Endodermal cell (in vitro differentiated cells): ENCODE measurements around the gene SUMO3. TPM values are rescaled to one million over a fixed set of nuclear protein-coding genes. Genes with fewer than 3 reads are reported as not detected.
A peak's percentile ranks its signal among the peaks of the same experiment; 100 is the strongest.

Experiments used
- DNase-seq: peaks from one replicate; pipeline ENCODE4 v3.0.0-alpha.2; 2017
- H3K27ac ChIP-seq: 2 replicates; pipeline ENCODE4 v1.5.1; 2013; ENCODE audit warnings: mild to moderate bottlenecking, low read depth, low read length, moderate library complexity
- H3K27me3 ChIP-seq: 2 replicates; pipeline ENCODE4 v1.6.1; 2013; ENCODE audit warnings: mild to moderate bottlenecking, low read length, moderate library complexity; ENCODE audit not compliant: insufficient read depth, control insufficient read depth, poor library complexity, severe bottlenecking
- H3K36me3 ChIP-seq: 2 replicates; pipeline ENCODE4 v1.7.0; 2013; ENCODE audit warnings: mild to moderate bottlenecking, low read length, moderate library complexity; ENCODE audit not compliant: control insufficient read depth, insufficient read depth
- H3K4me1 ChIP-seq: one replicate; pipeline ENCODE4 v1.7.0; 2013; ENCODE audit warnings: low read length; ENCODE audit not compliant: control insufficient read depth, insufficient read depth
- H3K4me3 ChIP-seq: 2 replicates; pipeline ENCODE4 v1.5.1; 2013; ENCODE audit warnings: mild to moderate bottlenecking, low read length, moderate library complexity
- H3K9ac ChIP-seq: 2 replicates; pipeline ENCODE4 v1.6.1; 2013; ENCODE audit warnings: mild to moderate bottlenecking, low read length, moderate library complexity; ENCODE audit not compliant: poor library complexity, severe bottlenecking; ENCODE audit errors: extremely low read depth
- H3K9me3 ChIP-seq: 2 replicates; pipeline ENCODE4 v1.6.1; 2013; ENCODE audit warnings: mild to moderate bottlenecking, low read length, moderate library complexity; ENCODE audit not compliant: control insufficient read depth
- H3K27ac Mint-ChIP-seq: 2 replicates; pipeline ENCODE4 v1.8.0; 2020; ENCODE audit warnings: mixed read lengths
- H3K27me3 Mint-ChIP-seq: 2 replicates; pipeline ENCODE4 v1.8.0; 2021; ENCODE audit warnings: mild to moderate bottlenecking, mixed read lengths; ENCODE audit not compliant: insufficient read depth
- H3K36me3 Mint-ChIP-seq: 2 replicates; pipeline ENCODE4 v1.8.0; 2020; ENCODE audit warnings: low read depth, mixed read lengths
- H3K4me1 Mint-ChIP-seq: 2 replicates; pipeline ENCODE4 v1.8.0; 2020; ENCODE audit warnings: mixed read lengths
- H3K4me3 Mint-ChIP-seq: 2 replicates; pipeline ENCODE4 v1.8.0; 2020; ENCODE audit warnings: mild to moderate bottlenecking, moderate library complexity, mixed read lengths
- H3K9me3 Mint-ChIP-seq: 2 replicates; pipeline ENCODE4 v1.8.0; 2020; ENCODE audit warnings: mild to moderate bottlenecking, mixed read lengths
- WGBS, 2 experiments: methylation state at CpG; one replicate each; pipeline versions ENCODE4 v1.1.5 to v1.1.7; 2013; ENCODE audit warnings: missing lambda C conversion rate in 2 of 2, mixed read lengths in 1 of 2; ENCODE audit not compliant: insufficient coverage in 1 of 2, insufficient read length in 1 of 2; 5-methylcytosine and 5-hydroxymethylcytosine counted together
- total RNA-seq, 2 donors: library from RNA; stranded (reverse); fragmentation: NEBNext Ultra II Directional in 1 of 2; extraction: Animal tissue kit (Norgen Biotek cat#: 25700) in 1 of 2; gene quantifications; 2 replicates in 1 of 2; 3 replicates in 1 of 2; pipeline ENCODE4 v1.2.1, GENCODE V29; 2021
- TF ChIP-seq, protein P1 (sequence below): fragments of 200-600 bp; sonication (generic); conservative IDR thresholded peaks from 2 replicates; pipeline ENCODE4 v1.5.0; 2021; ENCODE audit warnings: antibody characterized with exemption, mild to moderate bottlenecking

Gene SUMO3
- total RNA-seq, 2 donors from 2014 or later = 79.5 to 96.4 TPM

DNA sequence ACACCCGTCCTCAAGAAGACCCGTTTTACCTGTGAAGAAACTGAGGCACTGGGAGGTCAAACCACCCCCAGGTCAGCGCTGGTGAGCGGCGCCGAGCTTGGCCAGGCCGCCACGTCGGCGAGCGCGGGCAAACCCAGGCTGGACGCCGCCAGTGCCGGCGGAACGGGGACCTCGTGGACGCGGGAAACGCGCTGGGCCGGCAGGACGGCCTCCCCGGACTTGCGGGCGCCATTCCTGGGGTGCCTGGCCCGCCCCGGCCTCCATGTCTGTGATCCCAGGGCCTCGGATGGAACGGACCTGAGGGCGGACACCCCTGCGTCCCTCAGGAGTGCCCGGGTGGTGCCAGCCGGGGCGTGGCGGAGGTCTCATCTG is 764 bp upstream of the SUMO3 start:
- Histone ChIP-seq H3K27ac (no peak overlapping the region), H3K27me3 (no peaks in the 10 kb centered on the region), H3K9ac (peak overlapping the region; percentile 55), H3K9me3 (peaks cover 36% of the 10 kb centered on the region), H3K4me3 (peak overlapping the region; percentile 69), H3K36me3 (no peaks in the 10 kb centered on the region), H3K4me1 (no peaks in the 10 kb centered on the region)
- 84 to 93% methylated on average over 23 to 37 of the region's 37 CpGs for WGBS, 2 experiments
- Mint-ChIP-seq H3K4me1 (peaks cover 6% of the 10 kb centered on the region), H3K9me3 (peaks cover 47% of the 10 kb centered on the region), H3K36me3 (peaks cover 7% of the 10 kb centered on the region), H3K27me3 (peaks cover 28% of the 10 kb centered on the region), H3K27ac (no peak overlapping the region), H3K4me3 (peak overlapping the region; percentile 59)
- no peak for DNase-seq
- TF ChIP-seq, protein P1, sequence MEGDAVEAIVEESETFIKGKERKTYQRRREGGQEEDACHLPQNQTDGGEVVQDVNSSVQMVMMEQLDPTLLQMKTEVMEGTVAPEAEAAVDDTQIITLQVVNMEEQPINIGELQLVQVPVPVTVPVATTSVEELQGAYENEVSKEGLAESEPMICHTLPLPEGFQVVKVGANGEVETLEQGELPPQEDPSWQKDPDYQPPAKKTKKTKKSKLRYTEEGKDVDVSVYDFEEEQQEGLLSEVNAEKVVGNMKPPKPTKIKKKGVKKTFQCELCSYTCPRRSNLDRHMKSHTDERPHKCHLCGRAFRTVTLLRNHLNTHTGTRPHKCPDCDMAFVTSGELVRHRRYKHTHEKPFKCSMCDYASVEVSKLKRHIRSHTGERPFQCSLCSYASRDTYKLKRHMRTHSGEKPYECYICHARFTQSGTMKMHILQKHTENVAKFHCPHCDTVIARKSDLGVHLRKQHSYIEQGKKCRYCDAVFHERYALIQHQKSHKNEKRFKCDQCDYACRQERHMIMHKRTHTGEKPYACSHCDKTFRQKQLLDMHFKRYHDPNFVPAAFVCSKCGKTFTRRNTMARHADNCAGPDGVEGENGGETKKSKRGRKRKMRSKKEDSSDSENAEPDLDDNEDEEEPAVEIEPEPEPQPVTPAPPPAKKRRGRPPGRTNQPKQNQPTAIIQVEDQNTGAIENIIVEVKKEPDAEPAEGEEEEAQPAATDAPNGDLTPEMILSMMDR = no peak

DNA sequence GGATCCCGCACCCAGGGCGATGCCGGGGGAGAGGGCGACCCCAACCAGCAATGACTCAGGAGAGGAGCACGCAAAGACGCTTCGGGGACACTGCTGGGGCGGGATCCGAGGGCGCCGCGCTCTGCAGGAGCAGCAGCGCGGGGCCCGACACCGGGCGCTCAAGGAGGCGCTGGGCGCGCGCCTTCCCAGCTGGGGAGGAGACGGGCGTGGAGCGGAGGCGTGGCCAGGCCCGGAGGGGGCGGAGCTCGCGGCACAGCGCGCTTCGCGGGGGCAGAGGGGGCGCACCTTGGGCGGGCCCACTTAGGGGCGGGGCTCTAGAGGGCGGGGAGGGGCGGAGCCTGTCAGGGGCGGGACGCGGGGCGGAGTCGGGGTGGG is 369 bp downstream of the SUMO3 start:
- H3K27me3 Mint-ChIP-seq = peaks cover 24% of the 10 kb centered on the region
- peaks cover 15% of the 10 kb centered on the region for H3K4me1 Mint-ChIP-seq
- no peaks in the 10 kb centered on the region for H3K27me3 ChIP-seq
- TF ChIP-seq, protein P1 = no peak
- no peak overlapping the region for H3K27ac Mint-ChIP-seq
- no peak overlapping the region for H3K27ac ChIP-seq
- H3K9me3 Mint-ChIP-seq = peaks cover 35% of the 10 kb centered on the region
- H3K36me3 Mint-ChIP-seq = peaks cover 11% of the 10 kb centered on the region
- peak overlapping the region; percentile 70 for H3K9ac ChIP-seq
- peaks cover 4% of the 10 kb centered on the region for H3K36me3 ChIP-seq
- H3K9me3 ChIP-seq = peaks cover 25% of the 10 kb centered on the region
- H3K4me3 ChIP-seq = peak overlapping the region; percentile 84
- peak overlapping the region; percentile 59 for H3K4me3 Mint-ChIP-seq
- no peaks in the 10 kb centered on the region for H3K4me1 ChIP-seq
- 1 to 10% methylated on average over 2 to 35 of the region's 43 CpGs for WGBS, 2 experiments
- DNase-seq = peak; percentile 95

DNA sequence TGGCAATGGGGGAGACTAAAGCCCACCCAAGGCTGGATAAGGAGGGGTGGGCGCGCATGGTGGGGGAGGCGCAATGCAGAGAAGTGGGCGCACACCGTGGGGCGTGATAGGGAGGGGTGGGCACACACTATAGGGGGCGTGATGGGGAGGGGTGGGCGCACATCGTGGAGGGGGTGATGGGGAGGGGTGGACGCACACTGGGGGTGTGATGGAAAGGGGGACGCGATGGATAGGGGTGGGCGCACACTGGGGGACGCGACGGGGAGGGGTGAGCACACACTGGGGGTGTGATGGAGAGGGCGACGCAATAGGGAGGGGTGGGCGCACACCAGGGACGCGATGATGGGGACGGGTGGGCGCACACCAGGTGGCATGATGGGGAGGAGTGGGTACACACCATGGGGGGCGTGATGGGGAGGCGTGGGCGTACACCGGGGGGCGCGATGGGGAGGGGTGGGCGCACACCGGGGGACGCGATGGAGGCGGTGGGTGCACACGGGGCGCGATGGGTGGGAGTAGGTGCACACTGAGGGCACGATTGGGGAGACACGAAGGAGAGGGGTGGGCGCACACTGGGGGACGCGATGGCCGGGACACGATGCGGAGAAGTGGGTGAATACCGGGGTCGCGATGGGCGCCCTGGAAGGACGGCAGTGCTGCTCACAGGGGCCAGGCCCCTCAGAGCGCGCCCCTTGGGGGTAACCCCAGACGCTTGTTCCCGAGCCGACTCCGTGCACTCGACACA is 929 bp downstream of the SUMO3 start:
- no peak overlapping the region for H3K27ac Mint-ChIP-seq
- Histone ChIP-seq H3K27ac (no peak overlapping the region), H3K4me3 (peak overlapping the region; percentile 84), H3K36me3 (peaks cover 4% of the 10 kb centered on the region), H3K4me1 (no peaks in the 10 kb centered on the region), H3K27me3 (no peaks in the 10 kb centered on the region), H3K9me3 (peaks cover 22% of the 10 kb centered on the region), H3K9ac (peak overlapping the region; percentile 70)
- 51 to 65% methylated on average over 15 to 54 of the region's 57 CpGs for WGBS, 2 experiments
- H3K4me3 Mint-ChIP-seq = peak overlapping the region; percentile 59
- H3K36me3 Mint-ChIP-seq = peaks cover 11% of the 10 kb centered on the region
- peaks cover 24% of the 10 kb centered on the region for H3K27me3 Mint-ChIP-seq
- DNase-seq = no peak
- H3K9me3 Mint-ChIP-seq = peaks cover 30% of the 10 kb centered on the region
- TF ChIP-seq, protein P1 = no peak
- peaks cover 18% of the 10 kb centered on the region for H3K4me1 Mint-ChIP-seq
